CD4-positive, alpha-beta T cell treated with Interleukin-2 at 100 ng/mL for 4 hours (primary cell): Measurements from ENCODE around the gene SHC3.

ENCODE experiments used
- DNase-seq: peaks from one replicate; pipeline ENCODE4 v3.0.0-alpha.2; 2020; ENCODE audit warnings: low spot score

SHC3 gene

GRCh38 chr9:89186960-89187359 is 8.3 kb upstream of the SHC3 start:
- DNase-seq: no peak

GRCh38 chr9:89185980-89186379 is 7.4 kb upstream of the SHC3 start:
- DNase-seq: no peak

GRCh38 chr9:89183146-89183545 is 4.5 kb upstream of the SHC3 start:
- no peak for DNase-seq

GRCh38 chr9:89182369-89182768 is 3.8 kb upstream of the SHC3 start:
- no peak for DNase-seq

GRCh38 chr9:89179895-89180734 is 1.5 kb upstream of the SHC3 start:
- DNase-seq: no peak

- DNase-seq: no peak
Observed at GRCh38 chr9:89179540-89179894, 899 bp upstream of the SHC3 start.

- no peak for DNase-seq
Observed at GRCh38 chr9:89178830-89179539, 367 bp upstream of the SHC3 start.

GRCh38 chr9:89177012-89177943 is 1.3 kb downstream of the SHC3 start:
- no peak for DNase-seq

- DNase-seq: no peak
Observed at GRCh38 chr9:89175828-89176261, 2.8 kb downstream of the SHC3 start.

GRCh38 chr9:89174291-89174690 is 4.3 kb downstream of the SHC3 start:
- no peak for DNase-seq

GRCh38 chr9:89173072-89173471 is 5.5 kb downstream of the SHC3 start:
- DNase-seq: no peak

GRCh38 chr9:89172398-89172797 is 6.2 kb downstream of the SHC3 start:
- DNase-seq: no peak

- DNase-seq: no peak
Observed at GRCh38 chr9:89171693-89172092, 6.9 kb downstream of the SHC3 start.

GRCh38 chr9:89171231-89171630 is 7.4 kb downstream of the SHC3 start:
- DNase-seq: no peak

GRCh38 chr9:89168901-89169813 is 9.5 kb downstream of the SHC3 start:
- DNase-seq: no peak

- no peak for DNase-seq
Observed at GRCh38 chr9:89167788-89168187, 10.8 kb downstream of the SHC3 start.

GRCh38 chr9:89166852-89167251 is 11.8 kb downstream of the SHC3 start:
- no peak for DNase-seq

- DNase-seq: no peak
Observed at GRCh38 chr9:89165880-89166279, 12.7 kb downstream of the SHC3 start.

- DNase-seq: no peak
Observed at GRCh38 chr9:89165341-89165740, 13.3 kb downstream of the SHC3 start.

- DNase-seq: no peak
Observed at GRCh38 chr9:89161221-89161620, 17.4 kb downstream of the SHC3 start.

- no peak for DNase-seq
Observed at GRCh38 chr9:89160806-89161205, 17.8 kb downstream of the SHC3 start.
